ENCODE data around the gene YBX2.
"Not testable (repeated sequence)": the region's sequence is repeated elsewhere in the genome, so short reads cannot be mapped to it uniquely, and the experiment has no call there.

The YBX2 gene

DNA sequence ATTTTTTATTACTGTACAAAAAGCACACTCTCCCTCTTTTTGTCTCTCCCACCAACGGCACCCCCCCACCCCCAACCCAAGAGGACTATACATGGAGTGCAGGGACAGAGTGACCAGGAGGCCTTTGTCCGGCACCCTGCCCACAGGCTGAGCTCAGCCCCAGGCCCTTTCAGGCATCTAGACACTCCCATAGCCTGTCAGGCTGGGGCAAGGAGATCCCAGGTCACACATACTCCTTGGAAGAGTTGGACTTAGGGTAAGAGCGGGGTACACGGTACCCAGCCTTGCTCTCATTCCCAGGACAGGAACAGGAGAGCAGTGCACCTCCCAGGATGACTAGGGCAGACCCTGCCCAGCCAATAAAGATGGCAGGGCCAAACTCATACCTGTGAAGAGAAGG lies 34.3 kb downstream of the YBX2 start:
- DNase-seq (ENCODE audit: insufficient read length, low spot score) (no peak), FAIRE-seq (no peak)
- TF ChIP-seq POLR2A (IDR thresholded peaks at IDR 0.05; ENCODE audit: low read depth, low read length), result no peak

DNA sequence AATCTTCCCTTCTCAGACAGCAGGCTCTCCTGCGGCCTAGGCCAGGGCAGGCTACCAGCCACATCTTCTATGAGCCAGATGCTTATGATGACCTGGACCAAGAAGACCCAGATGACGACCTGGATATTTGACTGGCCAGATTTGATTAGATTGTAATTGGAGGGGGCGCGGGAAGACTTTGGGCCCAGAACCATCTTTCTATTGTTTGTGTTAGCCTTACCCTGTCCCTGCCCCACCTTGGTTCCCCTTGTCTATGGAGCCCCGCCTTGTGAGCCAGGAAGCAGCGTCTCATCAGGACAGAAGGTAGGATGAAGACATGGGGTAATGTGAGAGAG lies 34.9 kb downstream of the YBX2 start:
- FAIRE-seq (no peak), DNase-seq (ENCODE audit: insufficient read length, low spot score) (no peak)
- no peak for TF ChIP-seq POLR2A (IDR thresholded peaks at IDR 0.05; ENCODE audit: low read depth, low read length)

DNA sequence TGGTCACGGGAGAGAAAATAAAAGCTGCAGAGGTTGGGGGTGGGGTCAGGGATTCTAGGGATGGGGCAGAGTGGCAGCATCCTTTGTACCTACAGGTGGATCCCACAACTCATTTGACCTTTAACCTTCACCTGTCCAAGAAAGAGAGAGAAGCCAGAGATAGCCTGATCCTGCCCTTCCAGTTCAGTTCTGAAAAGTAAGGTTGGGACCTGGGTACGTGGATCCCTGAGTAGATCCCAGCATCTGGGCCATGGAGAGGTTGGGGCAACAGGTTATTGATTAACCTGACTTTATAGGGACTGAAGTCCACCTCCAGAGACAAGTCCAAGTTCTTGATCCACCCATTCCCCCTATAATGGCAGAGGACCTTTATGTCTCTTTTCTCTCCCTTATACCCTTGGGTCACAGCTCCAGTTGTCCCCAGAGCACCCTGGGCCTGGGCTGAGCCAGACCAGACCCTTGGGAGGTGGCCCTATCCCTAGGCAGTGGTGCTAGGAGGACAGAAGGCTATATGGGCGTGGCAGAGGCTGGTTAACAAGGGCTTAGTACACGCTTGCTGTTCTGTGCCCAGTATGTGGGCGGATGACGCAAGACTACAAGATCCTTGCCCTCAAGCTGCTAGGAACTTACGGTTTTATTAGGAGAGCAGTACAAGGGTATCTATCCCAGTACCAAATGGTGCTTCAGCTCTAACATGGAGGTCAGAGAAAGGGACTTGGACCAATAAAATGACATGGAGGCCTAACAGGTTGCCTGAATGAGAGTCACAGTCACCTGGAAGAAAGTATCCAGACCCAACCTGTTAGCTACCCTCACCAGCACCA lies 35.5 kb downstream of the YBX2 start:
- FAIRE-seq (no peak), DNase-seq (ENCODE audit: insufficient read length, low spot score) (no peak)
- no peak for TF ChIP-seq POLR2A (IDR thresholded peaks at IDR 0.05; ENCODE audit: low read depth, low read length)

DNA sequence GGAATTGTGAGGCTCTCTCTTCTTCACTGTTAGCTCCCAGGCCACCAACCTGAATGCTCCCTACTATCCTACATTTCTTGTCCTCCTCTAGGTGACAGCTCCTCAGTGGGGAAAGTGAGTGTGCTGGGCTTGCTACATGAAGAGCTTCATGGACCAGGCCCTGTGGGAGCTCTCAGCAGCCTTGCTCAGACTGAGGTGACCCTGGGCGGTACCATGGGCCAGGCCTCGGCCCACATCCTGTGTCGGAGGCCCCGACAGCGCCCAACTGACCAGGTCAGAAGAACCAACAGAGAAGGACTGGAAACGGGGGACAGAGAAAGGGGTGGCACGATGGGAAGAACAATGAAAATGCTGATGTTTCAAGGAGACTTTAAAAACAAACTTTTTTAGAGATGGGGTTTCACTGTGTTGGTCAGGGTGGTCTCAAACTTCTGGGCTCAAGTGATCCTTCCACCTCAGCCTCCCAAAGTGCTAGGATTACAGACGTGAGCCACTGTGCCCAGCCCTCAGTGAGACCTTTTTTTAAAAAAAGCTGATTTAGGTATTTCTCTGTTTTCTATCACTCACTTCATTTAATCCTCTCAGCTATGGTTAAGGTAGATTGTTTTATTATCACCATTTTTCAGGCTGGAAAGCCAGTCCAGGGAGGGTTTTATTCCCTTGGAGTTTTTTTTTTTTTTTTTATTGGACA lies 37.5 kb downstream of the YBX2 start:
- FAIRE-seq, result no peak
- no peak for TF ChIP-seq POLR2A (IDR thresholded peaks at IDR 0.05; ENCODE audit: low read depth, low read length)
- DNase-seq (ENCODE audit: insufficient read length, low spot score), result no peak

DNA sequence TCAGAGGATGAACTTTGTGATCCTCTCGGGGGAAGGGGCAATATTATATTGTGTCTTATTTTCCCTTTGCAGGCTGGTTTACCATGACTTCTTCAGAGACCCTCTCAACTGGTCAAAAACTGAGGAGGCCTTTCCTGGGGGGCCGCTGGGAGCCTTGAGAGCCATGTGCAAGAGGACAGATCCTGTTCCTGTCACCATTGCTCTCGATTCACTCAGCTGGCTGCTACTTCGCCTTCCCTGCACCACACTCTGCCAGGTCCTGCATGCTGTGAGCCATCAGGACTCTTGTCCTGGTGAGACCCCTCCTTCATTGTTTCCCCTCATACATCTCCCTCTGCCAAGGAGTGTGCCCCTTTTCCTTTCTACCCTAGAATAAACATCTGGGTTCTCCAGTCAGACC lies 39.9 kb downstream of the YBX2 start:
- no peak for DNase-seq (ENCODE audit: insufficient read length, low spot score)
- no peak for FAIRE-seq
- no peak for TF ChIP-seq POLR2A (IDR thresholded peaks at IDR 0.05; ENCODE audit: low read depth, low read length)

DNA sequence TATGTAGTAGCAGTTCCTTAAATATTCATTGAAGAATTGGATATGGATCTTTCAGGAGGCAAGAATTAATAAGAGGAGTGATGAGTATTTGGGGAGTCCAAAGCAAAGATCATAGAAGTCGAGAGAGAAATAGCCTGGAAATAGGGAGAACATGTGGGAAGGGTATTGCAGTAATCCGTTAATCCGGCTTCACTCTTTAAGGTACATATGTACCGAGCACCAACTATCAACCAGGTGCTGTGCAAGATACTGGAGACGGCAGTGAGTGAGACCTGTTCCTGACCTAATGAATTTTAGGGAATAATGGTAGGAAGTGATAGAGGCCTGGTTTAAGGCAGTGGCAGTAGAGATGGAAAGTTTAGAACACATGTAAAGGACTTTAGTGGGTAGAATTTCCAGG lies 41.4 kb downstream of the YBX2 start:
- no peak for TF ChIP-seq POLR2A (IDR thresholded peaks at IDR 0.05; ENCODE audit: low read depth, low read length)
- no peak for DNase-seq (ENCODE audit: insufficient read length, low spot score)
- FAIRE-seq, result no peak

DNA sequence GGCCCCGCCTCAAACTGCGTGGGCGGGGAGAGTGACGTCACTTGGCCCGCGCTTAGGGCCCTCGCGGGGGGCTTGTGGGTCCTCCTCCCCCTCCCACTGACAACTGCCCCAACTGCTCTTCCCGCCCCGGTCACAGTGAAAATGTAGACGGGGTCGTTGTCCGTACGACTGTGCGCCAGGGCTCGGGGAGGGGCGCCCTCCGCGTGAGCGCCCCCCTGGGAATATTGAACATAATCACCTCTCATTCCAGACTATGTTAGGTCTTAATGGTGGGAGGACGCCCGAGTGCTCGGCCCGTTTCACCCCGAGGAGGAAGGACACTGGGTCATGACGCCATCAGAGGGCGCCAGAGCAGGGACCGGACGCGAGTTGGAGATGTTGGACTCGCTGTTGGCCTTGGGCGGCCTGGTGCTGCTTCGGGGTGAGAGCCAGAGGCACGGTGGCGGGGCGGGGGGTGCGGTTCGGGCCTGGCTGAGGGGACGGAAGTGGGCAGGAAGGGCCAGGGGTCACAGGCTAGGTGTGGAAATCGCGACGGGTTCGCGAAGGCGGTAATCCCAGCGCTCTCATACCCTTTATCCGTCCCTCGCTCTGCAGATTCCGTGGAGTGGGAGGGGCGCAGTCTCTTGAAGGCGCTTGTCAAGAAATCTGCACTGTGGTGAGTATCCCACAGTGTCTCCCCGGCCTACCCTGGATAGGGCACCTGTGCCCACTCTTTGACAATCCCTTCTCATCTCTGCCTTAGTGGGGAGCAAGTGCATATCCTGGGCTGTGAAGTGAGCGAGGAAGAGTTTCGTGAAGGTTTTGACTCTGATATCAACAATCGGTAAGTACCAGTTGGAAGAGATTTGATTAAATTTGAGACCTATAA lies 42.0 kb downstream of the YBX2 start, which contains the start of gene ELP5:
ELP5 (plus strand) TSS at position 40 of the 868 bp plus-strand sequence; CDS start at position 376, 336 bp downstream.
- FAIRE-seq, result no peak

DNA sequence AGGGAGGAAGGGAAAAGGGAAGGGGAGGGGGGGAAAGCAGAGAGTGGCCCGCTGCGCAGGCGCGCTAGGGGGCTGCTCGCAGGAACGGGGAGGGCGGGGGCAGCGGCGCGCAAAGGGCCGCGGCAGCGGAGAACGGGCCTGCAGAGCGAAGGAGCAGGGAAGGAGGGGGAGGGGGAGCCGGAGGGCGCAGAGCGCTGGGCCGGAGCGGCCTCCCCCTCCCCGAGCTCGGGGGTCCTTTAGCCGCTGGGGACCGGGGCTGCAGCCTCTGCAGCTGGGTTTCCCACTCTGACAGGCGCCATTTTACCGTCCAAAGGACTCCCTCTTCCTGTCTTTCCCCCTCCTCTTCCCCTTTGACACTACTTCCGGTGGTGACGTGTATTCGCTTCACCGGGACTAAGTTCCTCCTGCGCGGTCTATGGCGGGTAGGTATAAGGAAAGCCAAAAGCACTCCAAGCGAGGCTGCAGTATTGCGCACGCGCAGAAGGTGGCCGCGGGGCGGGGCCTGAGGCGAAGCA lies 42.7 kb downstream of the YBX2 start, which contains the start of gene CTDNEP1:
CTDNEP1 (minus strand) TSS at position 74 of the 515 bp plus-strand sequence. CDS start 438 bp downstream, outside the sequence.
- peak; percentile 46; the same call in 1 of the 2 replicates for TF ChIP-seq POLR2A (IDR thresholded peaks at IDR 0.05; ENCODE audit: low read depth, low read length)
- DNase-seq (ENCODE audit: insufficient read length, low spot score) (peak; percentile 94), FAIRE-seq (peak; percentile 84)

More for the DNA sequence above, 42.0 kb downstream of the YBX2 start, which contains the start of gene ELP5:
- peak; percentile 90 for DNase-seq (ENCODE audit: insufficient read length, low spot score)
- peak; percentile 68 for TF ChIP-seq POLR2A (IDR thresholded peaks at IDR 0.05; ENCODE audit: low read depth, low read length)

DNA sequence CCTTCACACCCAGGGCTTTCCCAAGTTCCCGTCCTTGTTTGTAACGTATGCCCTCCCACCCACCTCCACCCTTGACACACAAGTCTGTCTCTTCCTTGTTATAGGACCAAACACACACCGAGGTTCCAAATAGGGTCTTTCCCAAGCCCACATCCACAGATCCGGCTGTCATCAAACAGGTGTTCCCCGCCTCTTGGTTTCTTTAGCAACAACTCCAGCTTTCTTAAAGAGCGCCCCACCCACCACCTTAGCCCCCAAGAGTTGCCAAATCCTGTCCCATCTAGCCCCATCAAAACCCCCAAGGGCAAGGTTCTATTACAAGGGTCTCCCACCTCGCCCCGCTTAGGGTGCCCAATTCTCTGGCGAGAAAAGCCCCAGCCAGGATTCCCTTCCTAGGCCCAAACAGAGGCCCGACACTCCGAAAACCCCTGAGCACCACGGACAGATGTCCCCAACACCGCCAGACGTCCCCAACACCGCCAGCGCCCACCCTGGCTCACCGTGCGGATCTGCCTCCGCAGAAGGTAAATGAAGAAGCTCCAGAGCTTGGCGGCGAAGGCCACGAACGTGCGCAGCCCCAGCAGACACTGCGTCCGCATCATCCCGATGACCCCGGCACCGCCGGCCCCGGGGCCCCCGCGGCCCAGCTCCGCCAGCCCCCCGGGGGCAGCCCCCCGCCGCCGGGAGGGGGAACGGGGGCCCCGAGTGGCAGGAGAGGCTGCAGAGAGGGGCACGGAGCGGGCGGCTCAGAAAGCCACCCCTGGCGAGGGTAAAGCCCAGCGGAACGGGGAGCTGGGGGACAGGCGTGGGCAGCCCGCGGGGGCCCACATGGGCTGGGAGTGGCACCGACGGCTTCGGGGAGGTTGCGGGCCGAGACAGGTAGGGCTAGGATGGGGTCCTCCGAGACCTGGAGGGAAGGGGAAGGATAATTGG lies 43.5 kb downstream of the YBX2 start:
- DNase-seq (ENCODE audit: insufficient read length, low spot score) (no peak), FAIRE-seq (no peak)
- no peak for TF ChIP-seq POLR2A (IDR thresholded peaks at IDR 0.05; ENCODE audit: low read depth, low read length)

DNA sequence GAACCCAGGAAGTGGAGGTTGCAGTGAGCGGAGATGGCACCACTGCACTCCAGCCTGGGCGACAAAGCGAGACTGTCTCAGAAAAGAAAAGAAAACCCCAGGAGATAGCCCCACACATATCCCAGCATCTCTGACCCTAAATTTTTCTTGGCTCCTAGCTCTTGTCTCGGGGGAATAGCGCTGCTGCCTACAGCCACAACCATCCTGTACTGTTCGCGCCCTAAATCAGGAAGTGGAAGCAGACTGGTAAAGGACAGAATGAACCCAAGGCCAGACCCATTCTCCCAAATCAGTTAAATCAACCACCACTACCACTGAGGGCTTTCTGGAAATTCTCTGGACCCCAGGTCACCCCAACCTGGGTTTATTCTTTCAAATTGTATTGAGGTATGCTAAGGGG lies 44.6 kb downstream of the YBX2 start:
- no peak for FAIRE-seq
- no peak for DNase-seq (ENCODE audit: insufficient read length, low spot score)
- TF ChIP-seq POLR2A (IDR thresholded peaks at IDR 0.05; ENCODE audit: low read depth, low read length), result no peak

DNA sequence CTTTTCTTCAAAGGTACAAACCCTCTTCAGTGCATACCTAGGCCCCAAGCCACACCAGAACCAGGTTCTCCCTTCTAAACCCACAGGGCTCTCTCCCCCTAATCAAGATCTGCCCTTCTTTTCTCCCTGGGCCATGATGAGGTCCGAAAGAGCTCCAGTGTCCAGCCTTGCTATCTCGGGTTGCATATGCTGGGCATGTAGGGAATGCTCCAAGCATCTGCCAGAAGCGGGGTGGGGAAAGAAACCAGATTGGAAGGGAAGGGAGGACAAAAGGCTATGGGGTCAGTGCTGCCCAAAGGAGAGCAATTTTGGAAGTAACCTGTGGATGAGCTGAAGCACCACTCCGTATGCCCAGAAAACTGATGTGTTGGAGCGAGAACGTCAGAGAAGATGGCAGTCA lies 45.2 kb downstream of the YBX2 start:
- no peak for TF ChIP-seq POLR2A (IDR thresholded peaks at IDR 0.05; ENCODE audit: low read depth, low read length)
- DNase-seq (ENCODE audit: insufficient read length, low spot score) (no peak), FAIRE-seq (no peak)

DNA sequence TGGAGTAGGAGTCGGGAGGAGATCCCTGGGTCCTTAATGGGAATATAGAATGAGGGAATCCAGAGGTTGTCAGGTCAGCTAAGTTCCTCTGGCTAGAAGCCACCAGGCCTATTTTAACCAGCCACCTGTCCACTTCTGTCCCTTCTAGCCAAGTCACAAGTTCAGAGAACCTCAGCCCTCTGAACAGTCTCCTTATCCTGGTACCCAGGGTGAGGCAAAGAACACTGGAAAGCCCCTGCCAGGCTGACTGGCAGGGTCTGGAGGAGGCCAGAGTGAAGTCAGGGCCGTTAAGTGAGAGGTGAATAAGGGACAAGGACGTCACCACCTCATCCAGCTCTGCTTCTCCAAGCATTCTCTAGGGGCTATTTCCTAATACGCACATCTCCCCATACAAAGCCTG lies 45.6 kb downstream of the YBX2 start:
- TF ChIP-seq POLR2A (IDR thresholded peaks at IDR 0.05; ENCODE audit: low read depth, low read length), result no peak
- DNase-seq (ENCODE audit: insufficient read length, low spot score) (no peak), FAIRE-seq (no peak)

DNA sequence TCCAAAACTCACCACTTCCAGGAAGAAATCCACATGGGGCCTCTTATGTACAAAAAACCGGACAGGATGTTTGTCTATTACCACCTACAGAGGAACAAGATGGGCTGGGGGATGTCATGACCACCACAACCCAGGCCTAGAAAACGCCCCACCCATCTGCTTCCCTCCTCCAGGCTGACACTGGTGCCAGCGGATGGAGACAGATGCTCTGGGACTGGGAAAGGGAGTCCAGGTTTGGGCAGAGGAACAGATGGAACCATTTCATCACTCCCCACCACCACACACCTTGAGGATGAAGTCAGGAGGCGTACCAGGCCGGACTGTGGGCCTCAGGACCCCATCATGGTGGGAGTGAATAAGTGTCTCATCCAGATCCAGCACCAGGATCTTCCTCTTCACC lies 47.7 kb downstream of the YBX2 start:
- DNase-seq (ENCODE audit: insufficient read length, low spot score), result no peak
- FAIRE-seq, result no peak
- TF ChIP-seq POLR2A (IDR thresholded peaks at IDR 0.05; ENCODE audit: low read depth, low read length), result no peak

DNA sequence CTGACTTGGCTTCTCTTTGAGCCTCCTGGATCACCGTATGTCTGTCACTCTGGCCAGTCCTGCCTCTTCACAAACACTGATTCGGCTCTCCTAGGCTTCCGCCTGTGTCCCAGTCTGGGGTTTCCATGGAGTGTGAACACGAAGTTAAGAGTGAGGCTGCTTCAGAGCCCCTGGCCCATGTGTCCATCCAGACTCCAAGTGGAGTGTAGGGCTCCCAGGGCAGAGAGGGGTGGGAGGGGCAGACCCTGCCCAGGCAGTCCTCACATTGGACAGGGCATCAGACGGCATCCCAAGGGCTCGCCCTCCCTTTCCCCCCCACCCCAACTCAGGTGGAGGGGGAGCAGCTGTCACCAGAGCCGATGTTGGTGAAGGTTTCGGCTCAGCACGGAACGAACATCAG lies 50.6 kb downstream of the YBX2 start:
- not testable (repeated sequence) for FAIRE-seq; DNase-seq (ENCODE audit: insufficient read length, low spot score)

Measured in H54 (cell line).